ENCODE results near the gene FGF5. TPM values are rescaled to one million over a fixed set of nuclear protein-coding genes. Genes with fewer than 3 reads are reported as not detected.

Gene FGF5
- total and polyA plus RNA-seq, 10 of the 15 experiments (the other 5 are each of a cell fraction or from before 2014, with no cell fraction given), result 0.87 to 7.4 (median 1.6) TPM

- TF ChIP-seq MLLT1 (IDR thresholded peaks at IDR 0.05) (no peak), FOS (IDR thresholded peaks at IDR 0.05; ENCODE audit: borderline replicate concordance, extremely low read depth, insufficient read length) (no peak), NR2C2 (IDR thresholded peaks at IDR 0.05; ENCODE audit: borderline replicate concordance, control insufficient read depth, insufficient read length, low read depth) (no peak), RBBP5 (conservative IDR thresholded peaks at IDR 0.05) (no peak), JUNB (IDR thresholded peaks at IDR 0.05) (no peak), MEF2B (IDR thresholded peaks at IDR 0.05; ENCODE audit: partially characterized antibody, poor library complexity, severe bottlenecking) (no peak), TBL1XR1 (IDR thresholded peaks at IDR 0.05; ENCODE audit: low read depth, low read length) (no peak), GATAD2B (conservative IDR thresholded peaks at IDR 0.05; ENCODE audit: low read depth) (no peak), NR2C1 (IDR thresholded peaks at IDR 0.05) (no peak), RAD51 (IDR thresholded peaks at IDR 0.05) (no peak), SIX5 (IDR thresholded peaks at IDR 0.05; ENCODE audit: low read depth, low read length, severe bottlenecking) (no peak), RFX5 (IDR thresholded peaks at IDR 0.05; ENCODE audit: low read depth, low read length) (no peak), SPI1 (IDR thresholded peaks at IDR 0.05; ENCODE audit: borderline replicate concordance, insufficient read depth, low read depth, low read length) (no peak), SKIL (IDR thresholded peaks at IDR 0.05; ENCODE audit: low read depth, poor library complexity, severe bottlenecking) (no peak)
Measured at GRCh38 chr4:80308466-80308822, 42.0 kb downstream of the FGF5 start (continued).
